WTC11 (cell line): ENCODE measurements around the gene HCAR2.

Source experiments
- SOX15 ChIP-seq: fragments of 250-450 bp; sonication (Bioruptor Pico); IDR thresholded peaks from 2 replicates; pipeline ENCODE4 v1.9.0; 2021; ENCODE audit warnings: mild to moderate bottlenecking
- TF ChIP-seq, protein P1 (sequence below): sonication (generic); formaldehyde crosslinking; IDR thresholded peaks from 2 replicates; pipeline ENCODE4 v1.8.0; 2022; ENCODE audit warnings: mild to moderate bottlenecking, missing genetic modification reagents
- TF ChIP-seq, protein P2 (sequence below): fragments of 200-600 bp; IDR thresholded peaks from 2 replicates; pipeline ENCODE4 v1.8.0; 2022; ENCODE audit warnings: antibody characterized with exemption

DNA sequence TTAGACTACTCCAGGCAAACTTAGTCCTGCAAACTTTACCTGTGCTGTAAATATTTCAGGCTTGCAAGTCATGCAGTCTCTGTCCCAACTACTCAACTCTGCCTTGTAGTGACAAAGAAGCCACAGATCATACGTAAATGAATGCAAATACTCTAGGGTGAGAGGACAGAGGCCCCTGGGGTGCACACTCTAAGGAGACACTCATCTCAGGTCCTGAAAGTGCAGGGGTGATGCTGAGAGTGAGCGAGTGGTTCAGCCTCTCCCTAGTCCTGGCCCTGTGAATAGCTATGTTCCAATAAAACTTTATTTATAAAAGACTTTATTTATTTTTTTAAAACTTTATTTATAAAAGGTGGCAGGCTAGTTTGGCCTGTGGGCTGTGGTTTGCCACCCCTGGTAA, 34.9 kb downstream of the HCAR2 start:
- TF ChIP-seq, protein P1, sequence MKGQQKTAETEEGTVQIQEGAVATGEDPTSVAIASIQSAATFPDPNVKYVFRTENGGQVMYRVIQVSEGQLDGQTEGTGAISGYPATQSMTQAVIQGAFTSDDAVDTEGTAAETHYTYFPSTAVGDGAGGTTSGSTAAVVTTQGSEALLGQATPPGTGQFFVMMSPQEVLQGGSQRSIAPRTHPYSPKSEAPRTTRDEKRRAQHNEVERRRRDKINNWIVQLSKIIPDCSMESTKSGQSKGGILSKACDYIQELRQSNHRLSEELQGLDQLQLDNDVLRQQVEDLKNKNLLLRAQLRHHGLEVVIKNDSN (CRISPR knock-in tag) = no peak
- no peak for TF ChIP-seq SOX15
- TF ChIP-seq, protein P2, sequence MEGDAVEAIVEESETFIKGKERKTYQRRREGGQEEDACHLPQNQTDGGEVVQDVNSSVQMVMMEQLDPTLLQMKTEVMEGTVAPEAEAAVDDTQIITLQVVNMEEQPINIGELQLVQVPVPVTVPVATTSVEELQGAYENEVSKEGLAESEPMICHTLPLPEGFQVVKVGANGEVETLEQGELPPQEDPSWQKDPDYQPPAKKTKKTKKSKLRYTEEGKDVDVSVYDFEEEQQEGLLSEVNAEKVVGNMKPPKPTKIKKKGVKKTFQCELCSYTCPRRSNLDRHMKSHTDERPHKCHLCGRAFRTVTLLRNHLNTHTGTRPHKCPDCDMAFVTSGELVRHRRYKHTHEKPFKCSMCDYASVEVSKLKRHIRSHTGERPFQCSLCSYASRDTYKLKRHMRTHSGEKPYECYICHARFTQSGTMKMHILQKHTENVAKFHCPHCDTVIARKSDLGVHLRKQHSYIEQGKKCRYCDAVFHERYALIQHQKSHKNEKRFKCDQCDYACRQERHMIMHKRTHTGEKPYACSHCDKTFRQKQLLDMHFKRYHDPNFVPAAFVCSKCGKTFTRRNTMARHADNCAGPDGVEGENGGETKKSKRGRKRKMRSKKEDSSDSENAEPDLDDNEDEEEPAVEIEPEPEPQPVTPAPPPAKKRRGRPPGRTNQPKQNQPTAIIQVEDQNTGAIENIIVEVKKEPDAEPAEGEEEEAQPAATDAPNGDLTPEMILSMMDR = no peak
